Tibial artery (tissue), 4 donors: Measurements from ENCODE around the gene FOXA3.

Experiments
- DNase-seq, 2 donors: peaks; one replicate each; pipeline ENCODE4 v3.0.0-alpha.2; 2019
- H3K27ac ChIP-seq, 2 donors: fragments of 200-600 bp; sonication (generic) in 1 of 2; 1 replicate in 1 of 2; 2 replicates in 1 of 2; pipeline ENCODE4 v1.5.1; 2018 to 2019; ENCODE audit warnings: mild to moderate bottlenecking in 1 of 2
- H3K27me3 ChIP-seq, 2 donors: fragments of 200-600 bp; sonication (generic) in 1 of 2; one replicate each; pipeline versions ENCODE4 v1.5.1 to v1.6.0; 2016 to 2019
- H3K36me3 ChIP-seq, 3 donors: fragments of 200-600 bp; sonication (generic) in 2 of 3; one replicate each; pipeline ENCODE4 v1.5.1; 2016 to 2019; ENCODE audit warnings: mild to moderate bottlenecking in 2 of 3
- H3K4me1 ChIP-seq, 4 donors: fragments of 200-600 bp; sonication (generic) in 2 of 4; 1 replicate in 3 of 4; 2 replicates in 1 of 4; pipeline ENCODE4 v1.5.1; 2016 to 2019
- H3K4me3 ChIP-seq, 2 donors: fragments of 200-600 bp; sonication (generic) in 1 of 2; 1 replicate in 1 of 2; 2 replicates in 1 of 2; pipeline ENCODE4 v1.5.1; 2018 to 2019; ENCODE audit warnings: mild to moderate bottlenecking in 2 of 2
- H3K9me3 ChIP-seq, 3 donors: fragments of 200-600 bp; sonication (generic) in 1 of 3; one replicate each; pipeline ENCODE4 v1.5.1; 2016 to 2019
- CTCF ChIP-seq, 2 experiments: fragments of 200-600 bp in 1 of 2; fragments of 450-650 bp in 1 of 2; IDR thresholded peaks; one replicate each; pipeline ENCODE4 v1.5.1; 2017 to 2019; ENCODE audit warnings: antibody characterized with exemption in 2 of 2, mild to moderate bottlenecking in 1 of 2, moderate library complexity in 1 of 2
- intact Hi-C: fragments of 100-400 bp; cut with DNase I; formaldehyde crosslinking; loops from one replicate; pipeline ENCODE4 v1.15.0; 2023; ENCODE audit warnings: low total_unique reads

FOXA3 gene

DNA sequence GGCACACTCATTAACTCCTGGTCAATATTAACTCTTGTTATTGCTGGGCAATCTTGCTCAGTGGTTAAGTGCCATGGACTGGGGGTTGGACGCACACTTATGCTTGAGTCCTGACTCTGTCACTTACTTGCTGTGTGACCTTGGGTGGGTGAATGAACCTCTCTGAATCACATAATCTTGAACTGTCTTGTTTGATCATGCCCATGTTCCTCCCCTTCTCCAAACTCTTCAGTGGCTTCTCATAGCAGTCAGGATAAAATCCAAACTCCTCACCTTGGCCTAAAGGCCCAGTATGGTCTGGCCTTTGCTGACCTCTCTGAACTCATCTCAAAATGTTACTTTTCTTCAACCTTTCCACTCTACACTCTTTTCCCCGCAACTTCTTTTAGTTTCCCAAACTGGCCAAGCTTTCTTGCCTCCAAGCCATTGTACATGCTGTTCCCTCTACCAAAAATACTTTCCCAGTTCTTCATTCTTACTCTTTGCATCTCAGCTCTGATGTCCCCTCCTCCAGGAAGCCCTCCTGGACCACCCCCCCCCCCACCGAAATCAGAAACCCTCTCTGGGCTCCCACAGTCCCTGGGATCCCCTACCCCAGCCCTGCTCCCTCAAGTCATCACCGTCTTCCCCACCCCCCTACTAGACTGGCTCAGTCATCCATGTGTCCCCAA lies 35.9 kb downstream of the FOXA3 start:
- intact Hi-C loops = no loop called here
- no peak for DNase-seq
- TF ChIP-seq CTCF (IDR thresholded peaks at IDR 0.05) = no peak
- Histone ChIP-seq H3K27ac (no peak overlapping the region), H3K27me3 (no peaks in the 10 kb centered on the region), H3K9me3 (no peaks in the 10 kb centered on the region), H3K36me3 (peaks cover 12 to 42% (median 28%) of the 10 kb centered on the region in 3 donors), H3K4me3 (no peak overlapping the region), H3K4me1 (peaks cover 0 to 25% (median 14%) of the 10 kb centered on the region in 4 donors)

DNA sequence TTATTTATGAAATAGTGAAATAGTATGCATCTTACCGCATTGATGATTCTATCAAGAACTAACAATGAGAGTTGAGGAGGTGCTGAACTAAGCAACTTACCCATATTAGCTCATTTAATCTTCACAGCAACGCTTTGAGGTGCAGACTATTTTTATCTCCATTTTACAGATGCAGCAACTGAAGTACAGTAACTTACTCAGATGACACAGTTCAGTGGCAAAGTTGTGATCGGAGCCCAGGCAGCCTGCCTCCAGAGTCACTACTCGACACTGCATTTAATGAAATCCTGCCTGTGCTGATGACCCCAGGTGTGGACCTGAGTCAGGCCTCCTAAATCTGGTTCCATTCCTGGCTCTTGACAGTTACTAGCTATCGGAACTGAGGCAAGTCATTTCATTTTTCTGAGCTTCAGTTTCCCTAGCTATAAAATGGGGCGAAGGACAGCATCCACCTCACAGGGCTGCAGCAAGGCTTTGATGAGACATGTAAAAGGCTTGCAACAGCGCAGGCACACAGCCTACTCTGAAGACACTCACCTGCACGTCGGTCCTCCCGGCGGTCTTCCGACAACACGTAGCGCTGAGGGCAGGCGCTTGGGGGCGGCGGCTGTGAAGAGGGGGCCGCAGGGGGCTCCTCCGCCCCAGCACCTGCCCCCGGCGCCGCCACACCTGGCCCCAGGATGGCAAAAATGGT lies 36.8 kb downstream of the FOXA3 start:
- Histone ChIP-seq H3K36me3 (peaks cover 6 to 34% (median 21%) of the 10 kb centered on the region in 3 donors), H3K4me3 (peak overlapping the region; percentile 70 to 78), H3K9me3 (no peaks in the 10 kb centered on the region), H3K4me1 (peaks cover 0 to 25% (median 14%) of the 10 kb centered on the region in 4 donors), H3K27me3 (no peaks in the 10 kb centered on the region), H3K27ac (peak overlapping the region; percentile 71 to 76)
- intact Hi-C loops = no loop called here
- no peak for DNase-seq
- no peak for TF ChIP-seq CTCF (IDR thresholded peaks at IDR 0.05)

DNA sequence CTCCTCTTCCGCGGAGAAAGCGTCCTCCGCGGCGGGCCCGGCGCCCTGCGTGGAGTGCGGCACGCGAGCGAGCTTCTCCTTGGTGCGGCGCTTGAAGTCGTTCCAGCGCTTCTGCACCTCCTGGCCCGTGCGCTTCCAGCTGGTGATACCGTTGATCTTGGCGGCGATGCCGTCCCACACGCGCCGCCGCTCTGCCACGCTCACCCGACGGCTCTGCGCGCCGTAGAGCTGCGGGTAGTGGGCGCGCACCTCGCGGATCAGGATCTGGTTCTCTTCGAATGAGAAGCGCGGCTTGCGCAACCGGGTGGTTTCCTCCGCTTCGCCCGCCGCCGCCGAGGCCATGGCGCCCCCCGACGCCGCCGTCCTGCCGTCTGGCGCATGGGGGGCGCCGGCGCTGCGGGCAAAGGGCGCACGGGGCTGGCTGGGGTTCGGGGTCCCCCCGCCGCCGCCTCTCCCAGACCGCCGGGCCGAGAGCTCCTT lies 37.3 kb downstream of the FOXA3 start:
- Histone ChIP-seq H3K4me1 (peaks cover 0 to 25% (median 14%) of the 10 kb centered on the region in 4 donors), H3K4me3 (peak overlapping the region; percentile 70 to 78), H3K9me3 (no peaks in the 10 kb centered on the region), H3K27me3 (no peaks in the 10 kb centered on the region), H3K27ac (peak overlapping the region; percentile 71 to 76), H3K36me3 (peaks cover 6 to 29% (median 21%) of the 10 kb centered on the region in 3 donors)
- DNase-seq = peak in 1 of 2 donors; percentile 33
- TF ChIP-seq CTCF (IDR thresholded peaks at IDR 0.05) = no peak
- intact Hi-C loops = no loop called here

- intact Hi-C loops = no loop called here
- Histone ChIP-seq H3K27me3 (no peaks in the 10 kb centered on the region), H3K27ac (peak within 1 kb of the TSS; percentile 71 to 76), H3K36me3 (peaks cover 6 to 26% (median 21%) of the 10 kb centered on the region in 3 donors), H3K9me3 (no peaks in the 10 kb centered on the region), H3K4me1 (peaks cover 0 to 25% (median 14%) of the 10 kb centered on the region in 4 donors), H3K4me3 (peak within 1 kb of the TSS; percentile 70 to 78)
- no peak for DNase-seq
- no peak for TF ChIP-seq CTCF (IDR thresholded peaks at IDR 0.05)
Observed at GRCh38 chr19:45901912-45902650, 38.0 kb downstream of the FOXA3 start, which contains the start of gene MYPOP. TSS of gene MYPOP (minus strand) at chr19:45902613. CDS start at chr19:45901773, 840 bp downstream.
